ENCODE results near the gene RAB3C. TPM values are rescaled to one million over a fixed set of nuclear protein-coding genes. Genes with fewer than 3 reads are reported as not detected.

Gene RAB3C
- total and polyA plus RNA-seq, 2 experiments from 2014 or later, result 15.0 to 30.6 TPM

DNA sequence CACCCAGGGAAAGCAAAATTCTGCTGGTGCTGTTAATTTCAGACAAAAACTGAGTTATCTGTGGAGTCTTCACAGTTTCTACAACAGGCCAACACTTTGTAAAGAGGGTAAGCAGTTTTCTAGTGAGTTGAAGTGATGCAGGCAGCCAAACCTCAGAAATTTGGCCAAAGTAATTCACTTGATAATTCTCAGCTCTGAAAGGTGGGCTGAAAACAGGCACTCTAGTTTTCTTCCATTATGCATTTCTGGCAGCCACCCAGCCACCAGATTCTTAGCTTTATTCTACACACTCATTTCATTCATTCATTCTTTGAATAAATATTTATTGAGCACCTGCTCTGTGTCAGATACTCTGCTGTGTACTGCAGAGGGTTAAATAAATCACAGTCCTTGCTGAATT lies 184.2 kb downstream of the RAB3C start:
- no peak overlapping the region for H2AFZ ChIP-seq
- no peaks in the 10 kb centered on the region for H3K9me3 Mint-ChIP-seq
- H3K79me2 ChIP-seq (replicated peaks; ENCODE audit: insufficient read depth), result no peaks in the 10 kb centered on the region
- no peaks in the 10 kb centered on the region for H3K9me2 ChIP-seq (ENCODE audit: insufficient read depth)
- H3K4me2 ChIP-seq, result no peak overlapping the region
- no peak overlapping the region for H3K27ac Mint-ChIP-seq
- no peak overlapping the region for H3K4me3 ChIP-seq
- H3K27ac ChIP-seq (ENCODE audit: low read depth), result no peak overlapping the region
- H4K20me1 ChIP-seq (replicated peaks; ENCODE audit: insufficient read depth), result no peaks in the 10 kb centered on the region
- DNase-seq (ENCODE audit: low spot score), result no peak
- no peaks in the 10 kb centered on the region for H3K4me1 Mint-ChIP-seq
- ATAC-seq, result no peak
- no peaks in the 10 kb centered on the region for H3K4me1 ChIP-seq (ENCODE audit: insufficient read depth)
- H3F3A ChIP-seq (replicated peaks; ENCODE audit: low read depth), result no peaks in the 10 kb centered on the region
- no peak for TF ChIP-seq JUNB (IDR thresholded peaks at IDR 0.05; ENCODE audit: unreplicated experiment)
- no peak for TF ChIP-seq NANOG (IDR thresholded peaks at IDR 0.05; ENCODE audit: borderline replicate concordance)
- TF ChIP-seq, protein P1, sequence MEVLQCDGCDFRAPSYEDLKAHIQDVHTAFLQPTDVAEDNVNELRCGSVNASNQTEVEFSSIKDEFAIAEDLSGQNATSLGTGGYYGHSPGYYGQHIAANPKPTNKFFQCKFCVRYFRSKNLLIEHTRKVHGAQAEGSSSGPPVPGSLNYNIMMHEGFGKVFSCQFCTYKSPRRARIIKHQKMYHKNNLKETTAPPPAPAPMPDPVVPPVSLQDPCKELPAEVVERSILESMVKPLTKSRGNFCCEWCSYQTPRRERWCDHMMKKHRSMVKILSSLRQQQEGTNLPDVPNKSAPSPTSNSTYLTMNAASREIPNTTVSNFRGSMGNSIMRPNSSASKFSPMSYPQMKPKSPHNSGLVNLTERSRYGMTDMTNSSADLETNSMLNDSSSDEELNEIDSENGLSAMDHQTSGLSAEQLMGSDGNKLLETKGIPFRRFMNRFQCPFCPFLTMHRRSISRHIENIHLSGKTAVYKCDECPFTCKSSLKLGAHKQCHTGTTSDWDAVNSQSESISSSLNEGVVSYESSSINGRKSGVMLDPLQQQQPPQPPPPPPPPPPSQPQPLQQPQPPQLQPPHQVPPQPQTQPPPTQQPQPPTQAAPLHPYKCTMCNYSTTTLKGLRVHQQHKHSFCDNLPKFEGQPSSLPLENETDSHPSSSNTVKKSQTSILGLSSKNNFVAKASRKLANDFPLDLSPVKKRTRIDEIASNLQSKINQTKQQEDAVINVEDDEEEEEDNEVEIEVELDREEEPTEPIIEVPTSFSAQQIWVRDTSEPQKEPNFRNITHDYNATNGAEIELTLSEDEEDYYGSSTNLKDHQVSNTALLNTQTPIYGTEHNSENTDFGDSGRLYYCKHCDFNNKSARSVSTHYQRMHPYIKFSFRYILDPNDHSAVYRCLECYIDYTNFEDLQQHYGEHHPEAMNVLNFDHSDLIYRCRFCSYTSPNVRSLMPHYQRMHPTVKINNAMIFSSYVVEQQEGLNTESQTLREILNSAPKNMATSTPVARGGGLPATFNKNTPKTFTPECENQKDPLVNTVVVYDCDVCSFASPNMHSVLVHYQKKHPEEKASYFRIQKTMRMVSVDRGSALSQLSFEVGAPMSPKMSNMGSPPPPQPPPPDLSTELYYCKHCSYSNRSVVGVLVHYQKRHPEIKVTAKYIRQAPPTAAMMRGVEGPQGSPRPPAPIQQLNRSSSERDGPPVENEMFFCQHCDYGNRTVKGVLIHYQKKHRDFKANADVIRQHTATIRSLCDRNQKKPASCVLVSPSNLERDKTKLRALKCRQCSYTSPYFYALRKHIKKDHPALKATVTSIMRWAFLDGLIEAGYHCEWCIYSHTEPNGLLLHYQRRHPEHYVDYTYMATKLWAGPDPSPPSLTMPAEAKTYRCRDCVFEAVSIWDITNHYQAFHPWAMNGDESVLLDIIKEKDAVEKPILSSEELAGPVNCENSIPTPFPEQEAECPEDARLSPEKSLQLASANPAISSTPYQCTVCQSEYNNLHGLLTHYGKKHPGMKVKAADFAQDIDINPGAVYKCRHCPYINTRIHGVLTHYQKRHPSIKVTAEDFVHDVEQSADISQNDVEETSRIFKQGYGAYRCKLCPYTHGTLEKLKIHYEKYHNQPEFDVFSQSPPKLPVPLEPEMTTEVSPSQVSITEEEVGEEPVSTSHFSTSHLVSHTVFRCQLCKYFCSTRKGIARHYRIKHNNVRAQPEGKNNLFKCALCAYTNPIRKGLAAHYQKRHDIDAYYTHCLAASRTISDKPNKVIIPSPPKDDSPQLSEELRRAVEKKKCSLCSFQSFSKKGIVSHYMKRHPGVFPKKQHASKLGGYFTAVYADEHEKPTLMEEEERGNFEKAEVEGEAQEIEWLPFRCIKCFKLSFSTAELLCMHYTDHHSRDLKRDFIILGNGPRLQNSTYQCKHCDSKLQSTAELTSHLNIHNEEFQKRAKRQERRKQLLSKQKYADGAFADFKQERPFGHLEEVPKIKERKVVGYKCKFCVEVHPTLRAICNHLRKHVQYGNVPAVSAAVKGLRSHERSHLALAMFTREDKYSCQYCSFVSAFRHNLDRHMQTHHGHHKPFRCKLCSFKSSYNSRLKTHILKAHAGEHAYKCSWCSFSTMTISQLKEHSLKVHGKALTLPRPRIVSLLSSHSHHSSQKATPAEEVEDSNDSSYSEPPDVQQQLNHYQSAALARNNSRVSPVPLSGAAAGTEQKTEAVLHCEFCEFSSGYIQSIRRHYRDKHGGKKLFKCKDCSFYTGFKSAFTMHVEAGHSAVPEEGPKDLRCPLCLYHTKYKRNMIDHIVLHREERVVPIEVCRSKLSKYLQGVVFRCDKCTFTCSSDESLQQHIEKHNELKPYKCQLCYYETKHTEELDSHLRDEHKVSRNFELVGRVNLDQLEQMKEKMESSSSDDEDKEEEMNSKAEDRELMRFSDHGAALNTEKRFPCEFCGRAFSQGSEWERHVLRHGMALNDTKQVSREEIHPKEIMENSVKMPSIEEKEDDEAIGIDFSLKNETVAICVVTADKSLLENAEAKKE (CRISPR knock-in tag; IDR thresholded peaks at IDR 0.05), result no peak
- TF ChIP-seq, protein P2, sequence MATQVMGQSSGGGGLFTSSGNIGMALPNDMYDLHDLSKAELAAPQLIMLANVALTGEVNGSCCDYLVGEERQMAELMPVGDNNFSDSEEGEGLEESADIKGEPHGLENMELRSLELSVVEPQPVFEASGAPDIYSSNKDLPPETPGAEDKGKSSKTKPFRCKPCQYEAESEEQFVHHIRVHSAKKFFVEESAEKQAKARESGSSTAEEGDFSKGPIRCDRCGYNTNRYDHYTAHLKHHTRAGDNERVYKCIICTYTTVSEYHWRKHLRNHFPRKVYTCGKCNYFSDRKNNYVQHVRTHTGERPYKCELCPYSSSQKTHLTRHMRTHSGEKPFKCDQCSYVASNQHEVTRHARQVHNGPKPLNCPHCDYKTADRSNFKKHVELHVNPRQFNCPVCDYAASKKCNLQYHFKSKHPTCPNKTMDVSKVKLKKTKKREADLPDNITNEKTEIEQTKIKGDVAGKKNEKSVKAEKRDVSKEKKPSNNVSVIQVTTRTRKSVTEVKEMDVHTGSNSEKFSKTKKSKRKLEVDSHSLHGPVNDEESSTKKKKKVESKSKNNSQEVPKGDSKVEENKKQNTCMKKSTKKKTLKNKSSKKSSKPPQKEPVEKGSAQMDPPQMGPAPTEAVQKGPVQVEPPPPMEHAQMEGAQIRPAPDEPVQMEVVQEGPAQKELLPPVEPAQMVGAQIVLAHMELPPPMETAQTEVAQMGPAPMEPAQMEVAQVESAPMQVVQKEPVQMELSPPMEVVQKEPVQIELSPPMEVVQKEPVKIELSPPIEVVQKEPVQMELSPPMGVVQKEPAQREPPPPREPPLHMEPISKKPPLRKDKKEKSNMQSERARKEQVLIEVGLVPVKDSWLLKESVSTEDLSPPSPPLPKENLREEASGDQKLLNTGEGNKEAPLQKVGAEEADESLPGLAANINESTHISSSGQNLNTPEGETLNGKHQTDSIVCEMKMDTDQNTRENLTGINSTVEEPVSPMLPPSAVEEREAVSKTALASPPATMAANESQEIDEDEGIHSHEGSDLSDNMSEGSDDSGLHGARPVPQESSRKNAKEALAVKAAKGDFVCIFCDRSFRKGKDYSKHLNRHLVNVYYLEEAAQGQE (IDR thresholded peaks at IDR 0.05; ENCODE audit: unreplicated experiment), result no peak
- H3K4me3 Mint-ChIP-seq, result no peak overlapping the region
- H3K27me3 ChIP-seq (ENCODE audit: insufficient read depth), result no peaks in the 10 kb centered on the region
- H3K27me3 Mint-ChIP-seq (ENCODE audit: insufficient read depth, low read depth, poor library complexity), result no peaks in the 10 kb centered on the region
- no peaks in the 10 kb centered on the region for H3K36me3 Mint-ChIP-seq (ENCODE audit: low read depth)
- no peaks in the 10 kb centered on the region for H3K36me3 ChIP-seq (ENCODE audit: insufficient read depth)
